Stimulated activated CD4-positive, alpha-beta T cell treated with anti-CD3 and anti-CD28 coated beads, Interleukin-15, amount 100 ng/mL, for 48 hours (primary cell): ENCODE data around the gene TYMP.
"Not testable (repeated sequence)": the region's sequence is repeated elsewhere in the genome, so short reads cannot be mapped to it uniquely, and the experiment has no call there.

Source experiments
- DNase-seq, 2 donors: peaks; one replicate each; pipeline ENCODE4 v3.0.0-alpha.2; 2020; ENCODE audit warnings: low read depth in 2 of 2

TYMP gene

GRCh38 chr22:50540381-50540780 lies 10.6 kb upstream of the TYMP start:
- DNase-seq: no peak

GRCh38 chr22:50537765-50538164 lies 8.0 kb upstream of the TYMP start:
- no peak for DNase-seq

DNA sequence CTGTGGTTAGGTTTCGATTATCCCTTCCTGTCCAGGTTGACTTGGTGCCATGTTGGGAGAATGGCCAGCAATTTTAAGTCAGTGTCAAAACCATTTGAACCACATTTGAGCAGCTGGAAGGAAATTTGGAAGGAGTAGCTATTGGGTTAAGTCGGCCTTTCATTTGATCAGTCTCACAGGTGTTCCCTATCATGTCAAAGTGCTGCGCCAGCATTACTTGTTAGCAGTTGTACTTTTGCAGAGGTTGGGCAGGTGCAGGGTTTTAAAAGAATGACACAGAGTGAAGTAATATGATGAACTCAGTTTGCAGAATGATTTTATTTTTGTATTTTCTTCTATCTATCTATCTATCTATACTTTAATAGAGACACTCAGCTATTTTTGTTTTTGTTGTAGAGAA lies 6.4 kb upstream of the TYMP start:
- no peak for DNase-seq

DNA sequence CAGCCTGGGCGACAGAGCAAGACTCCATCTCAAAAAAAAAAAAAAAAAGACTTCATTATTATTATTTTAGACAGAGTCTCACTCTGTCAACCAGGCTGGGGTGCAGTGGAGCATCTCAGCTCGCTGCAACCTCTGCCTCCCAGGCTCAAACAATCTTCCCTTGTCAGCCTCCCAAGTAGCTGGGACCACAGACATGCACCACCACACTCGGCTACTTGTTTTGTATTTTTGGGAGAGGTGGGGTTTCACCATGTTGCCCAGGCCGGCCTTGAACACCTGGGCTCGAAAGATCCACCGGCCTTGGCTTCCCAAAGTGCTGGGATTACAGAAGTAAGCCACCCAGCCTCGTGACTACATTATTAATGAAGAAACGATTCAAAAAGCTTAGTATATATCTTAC lies 5.3 kb upstream of the TYMP start:
- no peak for DNase-seq

GRCh38 chr22:50533856-50534711 lies 4.3 kb upstream of the TYMP start:
- not testable (repeated sequence) for DNase-seq

DNA sequence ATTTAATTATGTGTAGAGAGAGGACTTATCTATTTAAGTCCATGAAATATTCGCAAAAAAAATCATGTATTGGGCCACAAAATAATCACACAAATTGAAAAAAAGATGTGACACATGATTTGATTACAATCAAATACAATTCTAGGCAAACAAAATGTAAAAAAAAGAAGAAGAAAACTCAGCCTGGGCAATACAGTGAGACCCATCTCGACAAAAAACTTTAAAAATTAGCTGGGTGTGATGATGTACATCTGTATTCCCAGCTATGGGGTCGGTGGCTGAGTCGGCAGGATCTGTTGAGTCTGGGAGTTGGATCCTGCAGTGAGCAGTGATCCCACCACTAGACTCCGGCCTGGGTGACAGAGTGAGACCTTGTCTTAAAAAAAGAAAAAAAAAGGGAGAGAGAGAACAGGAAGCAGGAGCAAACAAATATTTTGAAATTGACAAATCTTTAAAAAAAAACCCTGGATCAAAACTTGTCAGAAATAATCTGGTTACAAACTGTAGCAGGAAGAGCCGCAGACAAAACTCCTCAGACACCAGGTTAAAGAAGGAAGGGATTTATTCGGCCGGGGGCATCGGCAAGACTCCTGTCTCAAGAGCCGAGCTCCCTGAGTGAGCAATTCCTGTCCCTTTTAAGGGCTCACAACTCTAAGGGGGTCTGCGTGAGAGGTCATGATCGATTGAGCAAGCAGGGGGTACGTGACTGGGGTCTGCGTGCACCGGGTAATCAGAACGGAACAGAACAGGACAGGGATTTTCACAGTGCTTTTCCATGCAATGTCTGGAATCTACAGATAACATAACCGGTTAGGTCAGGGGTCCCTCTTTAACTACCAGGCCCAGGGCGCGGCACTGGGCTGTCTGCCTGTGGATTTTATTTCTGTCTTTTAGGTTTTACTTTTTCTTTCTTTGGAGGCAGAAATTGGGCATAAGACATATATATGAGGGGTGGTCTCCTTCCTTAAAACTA lies 3.3 kb upstream of the TYMP start:
- no peak for DNase-seq

DNA sequence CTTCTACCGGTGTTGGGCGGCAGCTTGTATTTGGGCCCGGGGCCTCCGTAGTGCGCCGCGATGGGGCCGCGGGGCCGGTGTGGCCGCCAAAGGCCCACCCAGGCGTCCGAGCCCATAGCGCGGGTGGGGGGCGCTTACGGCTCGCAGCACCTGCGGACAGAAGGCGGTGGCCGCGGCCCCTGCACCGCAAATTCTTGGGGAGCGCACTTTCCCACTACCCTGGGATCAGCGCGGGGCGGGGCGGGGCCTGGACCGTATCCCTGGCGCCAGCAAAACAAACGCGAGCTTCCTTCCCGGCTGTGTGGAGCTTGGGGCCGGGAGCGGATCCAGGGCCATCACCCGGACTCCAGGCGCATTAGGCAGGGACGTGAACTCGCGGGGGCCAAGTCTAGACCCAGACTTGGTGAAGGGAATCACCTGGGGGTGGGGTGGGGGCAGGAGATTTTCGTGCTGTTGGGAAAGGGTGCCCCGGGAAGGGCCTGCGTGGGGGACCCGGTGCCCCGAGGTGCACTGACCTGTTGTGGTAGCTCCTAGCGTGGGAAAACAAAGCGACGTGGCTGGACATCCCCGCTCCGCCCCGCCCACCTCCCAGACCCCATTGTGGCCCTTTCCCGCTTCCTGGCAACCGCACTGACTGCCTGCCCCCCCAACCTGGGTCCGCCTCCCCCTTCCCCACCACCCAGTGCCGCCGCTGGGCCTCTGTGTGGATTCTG lies 2.3 kb upstream of the TYMP start:
- DNase-seq: no peak

GRCh38 chr22:50531546-50531961 lies 1.7 kb upstream of the TYMP start:
- peak in 1 of 2 donors; percentile 62 for DNase-seq

DNA sequence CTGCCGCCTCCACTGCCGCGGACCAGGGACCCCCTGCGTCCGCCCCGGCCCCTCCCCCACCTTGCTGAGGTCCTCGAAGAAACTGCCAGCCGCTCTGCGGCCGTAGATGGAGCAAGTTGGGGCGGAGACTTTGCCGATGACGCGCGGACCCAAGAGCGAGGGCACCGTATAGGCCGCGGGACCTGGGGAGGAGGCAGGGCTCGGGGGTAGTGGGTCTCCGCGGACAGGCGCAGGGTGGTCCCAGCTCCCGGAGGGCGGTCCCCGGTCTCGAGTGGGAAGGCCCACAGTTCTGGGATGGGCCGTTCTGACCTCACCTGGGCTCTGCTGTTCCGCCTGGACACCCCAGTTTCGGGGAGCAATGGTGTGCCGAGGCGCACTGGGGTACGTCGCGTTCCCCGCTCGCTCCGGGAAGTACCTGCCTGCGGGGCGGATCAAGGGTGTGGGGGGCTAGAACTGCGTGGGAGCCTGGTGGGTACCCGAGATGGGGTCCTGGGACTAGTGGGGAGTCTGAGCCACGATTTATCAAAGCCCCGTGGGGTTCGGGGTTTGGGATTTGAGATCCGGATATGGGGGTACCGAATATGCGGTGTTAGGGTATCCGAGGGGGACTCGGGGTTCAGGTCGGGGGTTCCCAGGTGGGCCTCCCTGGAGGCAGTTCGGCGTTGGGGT lies 1.2 kb upstream of the TYMP start:
- DNase-seq: peak; percentile 77

DNA sequence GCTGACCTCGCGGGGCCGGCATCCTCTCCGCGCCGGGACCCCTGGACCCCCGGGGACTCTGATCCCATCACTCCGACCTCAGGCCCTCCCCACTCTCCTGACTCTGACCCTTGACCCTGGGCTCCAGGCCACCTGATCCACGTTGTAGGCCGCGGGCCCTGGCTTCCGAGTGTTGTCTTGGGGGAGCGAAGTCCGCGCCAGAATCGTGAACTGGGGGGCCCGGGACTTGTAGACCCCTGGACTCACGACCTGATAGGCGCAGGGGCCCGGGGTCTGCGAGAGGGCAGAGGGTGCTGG lies 716 bp upstream of the TYMP start:
- DNase-seq: no peak

DNA sequence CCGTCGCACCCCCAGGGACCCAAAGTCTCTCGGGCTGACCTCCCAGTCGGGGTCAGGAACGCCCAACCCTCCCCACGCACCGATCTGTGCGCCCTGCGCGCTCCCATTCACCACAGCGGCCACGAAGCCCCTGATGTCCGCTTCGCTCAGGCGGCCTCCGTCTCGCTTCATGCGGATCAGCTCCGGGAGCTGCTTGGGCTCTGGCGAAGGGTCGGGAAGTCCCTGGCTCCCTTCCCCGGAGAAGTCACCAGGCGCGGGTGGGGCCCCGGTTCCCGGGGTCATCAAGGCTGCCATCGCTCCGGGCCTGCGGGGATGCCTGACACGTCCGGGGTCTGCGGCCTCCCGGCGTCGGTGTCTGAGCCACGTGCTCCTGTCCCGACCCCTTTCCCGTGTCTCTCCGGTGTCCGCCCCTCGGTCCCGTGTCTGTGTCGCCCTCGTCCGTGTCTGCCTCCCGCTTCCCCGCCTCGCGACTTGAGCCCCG lies 356 bp downstream of the TYMP start:
- DNase-seq: no peak

DNA sequence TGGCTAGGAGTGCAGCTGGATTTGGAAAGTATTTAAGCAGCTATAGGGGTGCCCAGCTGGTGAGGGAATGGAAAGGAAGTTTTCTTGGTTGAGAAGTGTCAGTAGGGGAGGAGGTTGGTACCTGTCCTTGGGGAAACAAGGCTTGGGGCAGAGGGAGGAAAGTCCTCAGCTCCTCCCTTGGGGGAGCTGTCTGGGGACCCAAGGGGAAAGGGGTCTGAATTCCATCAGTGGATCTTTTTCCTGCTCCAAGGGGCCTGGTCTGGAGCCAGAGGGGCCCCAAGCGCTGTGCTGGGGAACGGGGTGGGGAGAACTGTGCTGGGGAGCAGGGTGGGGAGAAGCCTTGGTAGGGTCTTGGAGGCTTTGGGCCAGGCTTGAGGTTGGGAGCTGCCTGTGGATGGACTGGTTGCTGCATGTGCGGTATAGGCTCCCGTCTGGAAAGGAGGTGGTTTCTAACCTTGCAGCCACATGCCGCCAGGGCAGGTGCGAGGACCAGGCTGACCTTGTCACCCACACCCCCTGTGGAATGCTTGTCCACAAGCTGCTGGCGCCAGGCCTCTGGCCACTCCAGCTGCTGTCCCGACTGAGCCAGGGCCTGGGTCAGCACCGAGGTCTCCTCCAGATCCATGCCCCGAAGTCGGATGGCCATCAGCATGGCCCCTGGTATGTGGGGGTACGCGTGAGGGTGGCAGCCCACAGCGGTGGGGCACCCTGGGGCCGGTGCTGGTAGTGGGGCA lies 963 bp downstream of the TYMP start:
- DNase-seq: no peak

DNA sequence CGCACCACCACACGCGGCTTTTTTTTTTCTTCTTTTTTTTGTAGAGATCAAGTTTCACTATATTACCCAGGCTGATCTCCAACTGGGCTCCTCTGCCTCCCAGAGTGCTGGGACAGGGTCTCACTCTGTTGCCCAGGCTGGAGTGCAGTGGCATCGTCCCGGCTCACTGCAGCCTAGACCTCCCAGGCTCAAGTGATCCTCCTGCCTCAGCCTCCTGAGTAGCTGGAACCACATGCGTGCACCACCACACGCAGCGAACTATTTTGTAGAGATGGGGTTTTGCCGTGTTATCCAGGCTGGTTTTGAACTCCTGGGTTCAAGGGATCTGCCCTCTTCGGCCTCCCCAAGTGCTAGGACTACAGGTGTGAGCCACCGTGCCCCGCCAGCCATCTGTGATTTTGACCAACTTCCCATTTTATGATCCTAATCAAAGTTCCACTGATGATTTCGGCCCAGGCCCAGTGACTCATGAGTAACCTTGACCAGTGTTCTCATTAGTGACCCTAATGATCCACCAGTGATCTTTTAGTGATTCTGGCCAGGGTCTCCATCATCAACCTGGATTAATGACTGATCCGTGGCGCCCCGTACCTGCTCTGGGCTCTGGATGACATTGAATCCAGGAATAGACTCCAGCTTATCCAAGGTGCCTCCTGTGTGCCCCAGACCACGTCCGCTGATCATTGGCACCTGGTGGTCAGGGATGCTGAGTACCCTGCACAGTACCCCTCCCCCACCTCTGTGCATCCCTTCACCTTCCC lies 1.7 kb downstream of the TYMP start:
- DNase-seq: no peak

- no peak for DNase-seq
These were observed 2.7 kb downstream of the TYMP start for GRCh38 chr22:50526834-50527801.

GRCh38 chr22:50526108-50526833 lies 3.5 kb downstream of the TYMP start:
- DNase-seq: peak; percentile 85

GRCh38 chr22:50525858-50526107 lies 4.0 kb downstream of the TYMP start:
- DNase-seq: no peak

DNA sequence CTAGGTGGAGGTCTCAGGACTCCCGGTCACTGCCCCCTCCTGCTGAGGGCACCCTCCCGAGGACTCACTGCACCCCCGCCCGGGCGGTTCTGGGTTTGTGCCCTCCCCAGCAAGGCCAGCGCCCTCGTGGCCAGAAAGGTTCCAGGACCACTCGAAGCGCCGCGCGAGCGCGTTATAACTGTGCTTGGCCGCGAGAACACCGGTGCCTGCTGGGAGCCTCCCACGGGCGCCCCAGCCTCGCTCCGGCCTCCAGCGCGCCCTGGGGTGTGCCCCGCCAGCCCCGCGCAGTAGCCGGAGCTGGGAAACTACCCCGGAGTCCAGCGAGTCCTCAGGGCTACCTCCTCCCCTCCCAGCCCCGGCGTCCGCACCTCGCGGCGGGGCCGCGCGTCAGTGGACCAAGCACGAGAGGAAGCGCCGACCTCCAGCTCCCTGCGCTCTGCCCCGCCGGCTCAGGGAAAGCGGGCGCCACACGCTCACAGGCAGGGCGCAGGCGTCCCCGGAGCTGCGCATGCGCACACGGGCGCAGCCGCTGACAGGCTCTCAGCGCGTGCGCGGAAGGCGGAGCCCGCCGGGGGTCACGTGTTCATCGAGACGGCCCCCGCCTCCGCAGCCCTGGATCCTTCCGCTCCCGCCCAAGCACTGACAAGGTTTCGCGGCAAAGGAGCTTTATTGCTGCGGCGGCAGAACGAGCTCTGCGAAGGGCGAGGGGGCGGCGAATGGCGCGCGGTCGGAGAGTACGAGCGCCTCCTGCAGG lies 4.5 kb downstream of the TYMP start, which contains the start of gene SCO2:
SCO2 (minus strand) TSS at position 495 of the 754 bp plus-strand sequence. CDS start 1,187 bp downstream, outside the sequence.
- DNase-seq: peak; percentile 96 to 98
